ENCODE data around the gene ICAM4. TPM values are rescaled to one million over a fixed set of nuclear protein-coding genes. Genes with fewer than 3 reads are reported as not detected.

The ICAM4 gene
- polyA plus RNA-seq, 1 donor from 2014 or later, result not detected

GRCh38 chr19:10274589-10274988 is 12.2 kb upstream of the ICAM4 start:
- no peaks in the 10 kb centered on the region for H3F3A ChIP-seq (ENCODE audit: insufficient read depth, low read length, poor library complexity, severe bottlenecking)
- H3K9ac ChIP-seq (ENCODE audit: low read length), result no peak overlapping the region
- TF ChIP-seq EP300 (conservative IDR thresholded peaks at IDR 0.05; ENCODE audit: poor library complexity, severe bottlenecking) (no peak), RAD21 (conservative IDR thresholded peaks at IDR 0.05) (no peak), TAF1 (IDR thresholded peaks at IDR 0.05; ENCODE audit: low read depth) (no peak), SMC3 (conservative IDR thresholded peaks at IDR 0.05; ENCODE audit: poor library complexity) (no peak), CTCF (IDR thresholded peaks at IDR 0.05; ENCODE audit: poor library complexity, severe bottlenecking) (no peak), EZH2 (IDR thresholded peaks at IDR 0.05; ENCODE audit: borderline replicate concordance, insufficient read depth, low read length, poor library complexity, severe bottlenecking) (no peak), POLR2AphosphoS5 (IDR thresholded peaks at IDR 0.05) (no peak), MXI1 (conservative IDR thresholded peaks at IDR 0.05; ENCODE audit: poor library complexity, severe bottlenecking) (no peak)
- TF ChIP-seq, protein P1, sequence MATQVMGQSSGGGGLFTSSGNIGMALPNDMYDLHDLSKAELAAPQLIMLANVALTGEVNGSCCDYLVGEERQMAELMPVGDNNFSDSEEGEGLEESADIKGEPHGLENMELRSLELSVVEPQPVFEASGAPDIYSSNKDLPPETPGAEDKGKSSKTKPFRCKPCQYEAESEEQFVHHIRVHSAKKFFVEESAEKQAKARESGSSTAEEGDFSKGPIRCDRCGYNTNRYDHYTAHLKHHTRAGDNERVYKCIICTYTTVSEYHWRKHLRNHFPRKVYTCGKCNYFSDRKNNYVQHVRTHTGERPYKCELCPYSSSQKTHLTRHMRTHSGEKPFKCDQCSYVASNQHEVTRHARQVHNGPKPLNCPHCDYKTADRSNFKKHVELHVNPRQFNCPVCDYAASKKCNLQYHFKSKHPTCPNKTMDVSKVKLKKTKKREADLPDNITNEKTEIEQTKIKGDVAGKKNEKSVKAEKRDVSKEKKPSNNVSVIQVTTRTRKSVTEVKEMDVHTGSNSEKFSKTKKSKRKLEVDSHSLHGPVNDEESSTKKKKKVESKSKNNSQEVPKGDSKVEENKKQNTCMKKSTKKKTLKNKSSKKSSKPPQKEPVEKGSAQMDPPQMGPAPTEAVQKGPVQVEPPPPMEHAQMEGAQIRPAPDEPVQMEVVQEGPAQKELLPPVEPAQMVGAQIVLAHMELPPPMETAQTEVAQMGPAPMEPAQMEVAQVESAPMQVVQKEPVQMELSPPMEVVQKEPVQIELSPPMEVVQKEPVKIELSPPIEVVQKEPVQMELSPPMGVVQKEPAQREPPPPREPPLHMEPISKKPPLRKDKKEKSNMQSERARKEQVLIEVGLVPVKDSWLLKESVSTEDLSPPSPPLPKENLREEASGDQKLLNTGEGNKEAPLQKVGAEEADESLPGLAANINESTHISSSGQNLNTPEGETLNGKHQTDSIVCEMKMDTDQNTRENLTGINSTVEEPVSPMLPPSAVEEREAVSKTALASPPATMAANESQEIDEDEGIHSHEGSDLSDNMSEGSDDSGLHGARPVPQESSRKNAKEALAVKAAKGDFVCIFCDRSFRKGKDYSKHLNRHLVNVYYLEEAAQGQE (IDR thresholded peaks at IDR 0.05; ENCODE audit: borderline replicate concordance), result no peak
- H3K79me2 ChIP-seq (replicated peaks; ENCODE audit: insufficient read depth, low read length), result no peaks in the 10 kb centered on the region
- no peaks in the 10 kb centered on the region for H3K9me3 ChIP-seq (ENCODE audit: low read length)
- H3K9me2 ChIP-seq (ENCODE audit: insufficient read depth, low read length), result no peaks in the 10 kb centered on the region
- H3K27me3 ChIP-seq (ENCODE audit: insufficient read depth, low read depth, low read length), result peaks cover 35% of the 10 kb centered on the region
- no peaks in the 10 kb centered on the region for H4K20me1 ChIP-seq (ENCODE audit: insufficient read depth)
- H3K4me3 ChIP-seq (ENCODE audit: low read length), result no peak overlapping the region
- H2AFZ ChIP-seq (ENCODE audit: low read depth, low read length), result no peak overlapping the region
- no peak overlapping the region for H3K4me2 ChIP-seq (ENCODE audit: low read length)
- H3K36me3 ChIP-seq (ENCODE audit: insufficient read depth, low read length), result no peaks in the 10 kb centered on the region
- no peak overlapping the region for H3K27ac ChIP-seq (ENCODE audit: low read length)

- H3K9me2 ChIP-seq (ENCODE audit: insufficient read depth, low read length), result no peaks in the 10 kb centered on the region
- H3K27me3 ChIP-seq (ENCODE audit: insufficient read depth, low read depth, low read length), result peaks cover 4% of the 10 kb centered on the region
- no peak overlapping the region for H3K27ac ChIP-seq (ENCODE audit: low read length)
These were observed 8.8 kb upstream of the ICAM4 start for GRCh38 chr19:10277795-10278589.

More at GRCh38 chr19:10277795-10278589, 8.8 kb upstream of the ICAM4 start:
- Histone ChIP-seq H2AFZ (ENCODE audit: low read depth, low read length) (no peak overlapping the region), H3K9ac (ENCODE audit: low read length) (no peak overlapping the region), H3K36me3 (ENCODE audit: insufficient read depth, low read length) (no peaks in the 10 kb centered on the region), H3K4me3 (ENCODE audit: low read length) (no peak overlapping the region), H3K4me2 (ENCODE audit: low read length) (no peak overlapping the region), H3K79me2 (replicated peaks; ENCODE audit: insufficient read depth, low read length) (no peaks in the 10 kb centered on the region), H4K20me1 (ENCODE audit: insufficient read depth) (no peaks in the 10 kb centered on the region), H3F3A (ENCODE audit: insufficient read depth, low read length, poor library complexity, severe bottlenecking) (no peaks in the 10 kb centered on the region), H3K9me3 (ENCODE audit: low read length) (no peaks in the 10 kb centered on the region)
- no peak for TF ChIP-seq SMC3 (conservative IDR thresholded peaks at IDR 0.05; ENCODE audit: poor library complexity)
- no peak for TF ChIP-seq EP300 (conservative IDR thresholded peaks at IDR 0.05; ENCODE audit: poor library complexity, severe bottlenecking)
- TF ChIP-seq, protein P1 (IDR thresholded peaks at IDR 0.05; ENCODE audit: borderline replicate concordance), result no peak
- TF ChIP-seq EZH2 (IDR thresholded peaks at IDR 0.05; ENCODE audit: borderline replicate concordance, insufficient read depth, low read length, poor library complexity, severe bottlenecking), result no peak
- TF ChIP-seq POLR2AphosphoS5 (IDR thresholded peaks at IDR 0.05), result no peak
- TF ChIP-seq CTCF (IDR thresholded peaks at IDR 0.05; ENCODE audit: poor library complexity, severe bottlenecking), result no peak
- no peak for TF ChIP-seq RAD21 (conservative IDR thresholded peaks at IDR 0.05)
- no peak for TF ChIP-seq TAF1 (IDR thresholded peaks at IDR 0.05; ENCODE audit: low read depth)
- TF ChIP-seq MXI1 (conservative IDR thresholded peaks at IDR 0.05; ENCODE audit: poor library complexity, severe bottlenecking), result no peak

Data from neural cell (in vitro differentiated cells).